GM18868 (cell line): ENCODE measurements around the gene MID1.

Experiments used
- ATAC-seq: cut with Tn5 transposase; IDR thresholded peaks from one replicate; pipeline ENCODE4 v1.9.1; 2021; ENCODE audit warnings: mild to moderate bottlenecking, moderate library complexity; ENCODE audit not compliant: unreplicated experiment

The MID1 gene

GRCh38 chrX:10496345-10496965, 123.9 kb downstream of the MID1 start:
- ATAC-seq = no peak

GRCh38 chrX:10495677-10496076, 124.7 kb downstream of the MID1 start:
- ATAC-seq = no peak

GRCh38 chrX:10492250-10492649, 128.1 kb downstream of the MID1 start:
- ATAC-seq = no peak

- no peak for ATAC-seq
Observed at GRCh38 chrX:10486373-10486772, 134.0 kb downstream of the MID1 start.

- ATAC-seq = no peak
Observed at GRCh38 chrX:10485326-10485725, 135.1 kb downstream of the MID1 start.

- ATAC-seq = no peak
Observed at GRCh38 chrX:10484683-10485247, 135.6 kb downstream of the MID1 start.

GRCh38 chrX:10483191-10483831, 137.1 kb downstream of the MID1 start:
- no peak for ATAC-seq

- ATAC-seq = no peak
Observed at GRCh38 chrX:10482708-10483107, 137.7 kb downstream of the MID1 start.

GRCh38 chrX:10482261-10482660, 138.1 kb downstream of the MID1 start:
- ATAC-seq = peak; percentile 94

GRCh38 chrX:10480861-10481260, 139.5 kb downstream of the MID1 start:
- no peak for ATAC-seq

DNA sequence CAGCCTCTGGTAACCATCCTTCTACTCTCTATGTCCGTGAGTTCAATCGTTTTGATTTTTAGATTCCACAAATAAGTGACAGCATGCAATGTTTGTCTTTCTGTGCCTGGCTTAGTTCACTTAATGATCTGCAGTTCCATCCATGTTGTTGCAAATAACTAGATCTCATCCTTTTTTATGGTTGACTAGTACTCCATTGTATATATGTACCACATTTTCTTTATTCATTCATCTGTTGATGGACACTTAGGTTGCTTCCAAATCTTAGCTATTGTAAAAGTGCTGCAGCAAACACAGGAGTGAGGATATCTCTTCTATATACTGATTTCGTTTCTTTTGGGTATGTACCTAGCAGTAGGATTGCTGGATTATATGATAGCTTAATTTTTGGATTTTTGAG, 140.9 kb downstream of the MID1 start:
- no peak for ATAC-seq

DNA sequence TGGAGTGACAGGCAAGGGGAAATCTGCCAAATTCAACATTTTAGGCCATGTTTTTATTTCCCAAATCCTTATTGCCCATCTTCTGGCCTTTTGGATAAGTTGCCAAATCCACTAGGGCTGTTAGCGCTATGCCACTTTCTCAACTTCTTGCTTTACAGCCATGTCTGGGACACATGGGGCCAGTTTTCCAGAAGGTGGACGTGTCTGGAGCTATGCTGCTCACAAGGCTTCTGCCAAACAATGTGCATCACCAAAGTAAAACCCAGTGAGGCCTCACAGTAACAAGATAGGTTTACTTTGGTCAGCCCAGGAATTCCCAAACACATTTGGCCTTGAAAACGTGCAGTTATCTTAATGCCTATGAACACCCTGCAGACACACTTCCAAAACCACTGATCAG, 142.9 kb downstream of the MID1 start:
- no peak for ATAC-seq

DNA sequence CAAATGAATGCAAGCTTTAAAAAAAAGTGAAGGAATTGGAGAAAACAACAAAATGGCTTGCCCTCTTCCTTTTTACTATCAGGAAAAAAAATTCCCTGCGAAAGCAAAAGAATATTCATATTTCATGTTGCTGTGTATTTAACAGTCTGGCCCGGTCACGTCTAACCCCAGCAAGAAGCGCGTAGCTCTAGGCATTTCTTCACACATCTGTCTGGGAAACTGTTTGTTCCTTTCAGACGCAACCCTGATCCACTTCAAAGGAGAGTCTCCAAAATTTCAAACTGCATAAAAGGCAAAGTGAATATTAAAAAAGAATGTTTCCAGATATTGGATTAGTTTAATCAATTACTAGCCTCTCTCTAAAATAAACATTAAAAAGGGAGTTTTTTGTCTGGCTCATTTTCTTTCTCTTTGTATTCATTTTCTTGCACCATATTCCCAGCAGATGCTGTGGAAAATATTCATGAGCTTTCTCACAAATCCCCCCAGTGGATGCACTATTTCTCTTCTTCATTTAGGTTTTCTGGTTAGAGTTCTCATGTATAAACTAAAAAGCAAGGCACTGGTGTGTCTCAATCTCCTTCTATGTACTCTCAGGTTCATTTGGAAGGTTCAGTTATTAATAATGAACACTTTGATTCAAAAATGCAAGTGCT, 145.3 kb downstream of the MID1 start:
- ATAC-seq = no peak

GRCh38 chrX:10474510-10474909, 145.9 kb downstream of the MID1 start:
- no peak for ATAC-seq

DNA sequence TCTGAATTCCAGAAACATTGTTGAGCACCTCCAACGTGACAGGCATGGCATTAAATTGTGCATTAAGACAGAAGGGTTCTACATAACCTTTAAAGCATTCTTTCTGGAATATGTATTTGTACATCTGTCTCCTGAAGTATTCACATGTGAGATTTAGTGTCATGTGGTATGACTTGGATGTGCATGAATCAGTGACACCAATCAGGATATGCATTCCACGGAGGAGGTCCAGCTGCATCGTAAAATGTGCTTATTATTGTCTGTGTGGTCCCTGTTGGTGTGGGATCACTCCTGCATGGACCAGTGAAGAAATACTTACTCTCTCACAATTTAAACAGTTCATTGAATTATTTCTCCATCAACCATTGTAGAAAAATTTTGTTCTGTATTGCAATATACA, 149.0 kb downstream of the MID1 start:
- no peak for ATAC-seq

DNA sequence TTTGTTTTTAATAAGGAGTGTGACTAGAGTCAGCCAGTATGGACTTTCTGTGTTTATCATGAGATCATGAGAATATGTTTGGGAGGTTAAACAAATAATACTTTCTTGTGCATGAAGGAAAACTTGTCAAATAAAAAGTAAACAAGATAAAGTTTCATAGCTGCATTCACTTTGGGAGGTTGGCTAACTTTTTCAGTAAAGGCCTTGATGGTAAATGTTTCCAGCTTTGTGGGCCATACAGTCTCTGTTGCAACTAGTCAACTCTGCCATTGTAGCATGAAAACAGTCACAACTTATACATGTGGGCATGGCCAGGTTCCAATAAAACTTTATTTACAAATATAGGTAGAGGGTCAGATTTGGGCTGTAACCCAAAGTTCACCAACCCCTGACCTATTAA, 150.4 kb downstream of the MID1 start:
- no peak for ATAC-seq

DNA sequence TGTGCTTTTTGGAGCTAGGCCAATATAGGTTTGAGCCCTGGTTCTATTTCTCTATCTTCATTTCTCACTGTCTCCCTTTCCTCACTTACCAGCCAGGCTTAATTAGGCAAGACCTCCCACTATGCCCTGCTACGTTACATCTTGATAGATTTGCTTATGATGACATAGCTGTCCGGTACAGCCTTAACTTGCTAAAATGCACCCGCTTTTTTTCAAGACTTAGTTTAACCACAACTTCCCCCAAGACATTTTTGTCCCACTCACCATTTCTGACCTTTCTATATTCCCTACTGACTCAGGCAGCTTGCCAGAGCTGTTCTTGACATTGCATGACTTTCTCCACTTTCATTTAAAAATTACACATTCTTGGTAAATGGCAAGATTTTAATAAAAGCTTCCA, 152.6 kb downstream of the MID1 start:
- ATAC-seq = no peak

GRCh38 chrX:10465254-10465653, 155.1 kb downstream of the MID1 start:
- no peak for ATAC-seq

DNA sequence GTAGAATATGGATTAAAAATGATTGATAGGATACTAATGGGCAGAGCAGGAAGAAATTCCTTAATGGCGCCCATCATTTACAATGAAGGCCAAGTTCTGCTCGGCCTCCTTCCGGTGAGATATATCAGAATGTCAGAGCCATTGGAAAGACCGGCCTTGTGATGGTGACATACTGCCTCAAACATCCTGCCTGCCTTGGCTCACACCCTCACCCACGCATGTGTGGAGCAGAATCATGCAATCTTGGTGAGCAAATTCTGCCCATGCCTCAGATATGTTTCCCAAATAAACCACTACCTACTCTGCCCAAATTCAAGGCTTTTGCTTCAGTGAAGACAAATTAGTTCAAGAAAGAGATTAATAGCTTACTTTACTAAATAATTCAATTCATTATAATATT, 163.3 kb downstream of the MID1 start:
- ATAC-seq = no peak

GRCh38 chrX:10453945-10454344, 166.4 kb downstream of the MID1 start:
- no peak for ATAC-seq

GRCh38 chrX:10450959-10451355, 169.4 kb downstream of the MID1 start:
- no peak for ATAC-seq
